Left lung (tissue), 10 donors: ENCODE data around the gene TIAL1. TPM values are rescaled to one million over a fixed set of nuclear protein-coding genes. Genes with fewer than 3 reads are reported as not detected.
A peak's percentile ranks its signal among the peaks of the same experiment; 100 is the strongest.

Experiments
- ATAC-seq: fragments of 200-7000 bp; cut with Tn5 transposase; one replicate; pipeline ENCODE4 v1.9.1; 2020; ENCODE audit warnings: moderate library complexity
- DNase-seq, 4 donors: peaks; one replicate each; pipeline ENCODE4 v3.0.0-alpha.2; 2013 to 2020
- H3K27ac ChIP-seq, 2 donors: fragments of 200-600 bp; sonication (generic) in 1 of 2; one replicate each; pipeline versions ENCODE4 v1.5.0 to v1.8.0; 2020 to 2021
- H3K27me3 ChIP-seq, 2 donors: fragments of 200-600 bp; sonication (generic) in 1 of 2; one replicate each; pipeline versions ENCODE4 v1.5.0 to v1.8.0; 2020 to 2021
- H3K36me3 ChIP-seq, 2 donors: fragments of 200-600 bp; sonication (generic) in 1 of 2; one replicate each; pipeline versions ENCODE4 v1.5.0 to v1.8.0; 2020 to 2021
- H3K4me1 ChIP-seq, 2 donors: fragments of 200-600 bp; one replicate each; pipeline ENCODE4 v1.8.0; 2021
- H3K4me3 ChIP-seq, 2 donors: fragments of 200-600 bp; sonication (generic) in 1 of 2; one replicate each; pipeline versions ENCODE4 v1.5.0 to v1.8.0; 2020 to 2021; ENCODE audit warnings: mild to moderate bottlenecking in 1 of 2
- H3K9me3 ChIP-seq, 2 donors: fragments of 200-600 bp; sonication (generic) in 1 of 2; one replicate each; pipeline versions ENCODE4 v1.5.0 to v1.8.0; 2020 to 2021
- intact Hi-C, 2 donors: fragments of 100-400 bp; cut with DNase I; formaldehyde crosslinking; loops; one replicate each; pipeline versions ENCODE4 v1.11.2 to v1.14.2; 2022
- polyA plus RNA-seq, 6 donors: library from polyadenylated mRNA; unstranded; fragments of 120-200 nt; gene quantifications; one replicate each; pipeline ENCODE4 v1.2.1, GENCODE V29; 2013; ENCODE audit not compliant: insufficient read length in 6 of 6
- total RNA-seq, 2 donors: library from RNA; stranded (reverse); fragmentation: NEBNext Ultra II Directional; extraction: Animal tissue kit (Norgen Biotek cat#: 25700); gene quantifications; one replicate each; pipeline ENCODE4 v1.2.1, GENCODE V29; 2021
- TF ChIP-seq, protein P1 (sequence below), 2 donors: fragments of 200-600 bp; sonication (generic) in 1 of 2; IDR thresholded peaks; one replicate each; pipeline versions ENCODE4 v1.5.0 to v1.8.0; 2021; ENCODE audit warnings: antibody characterized with exemption in 2 of 2
- donor health status: DM: no; HTN: yes; CAD: no.
- donor health status: DM: no; HTN: no; CAD: no.

TIAL1 gene
- total and polyA plus RNA-seq, 8 donors = 101 to 214 (median 198) TPM

DNA sequence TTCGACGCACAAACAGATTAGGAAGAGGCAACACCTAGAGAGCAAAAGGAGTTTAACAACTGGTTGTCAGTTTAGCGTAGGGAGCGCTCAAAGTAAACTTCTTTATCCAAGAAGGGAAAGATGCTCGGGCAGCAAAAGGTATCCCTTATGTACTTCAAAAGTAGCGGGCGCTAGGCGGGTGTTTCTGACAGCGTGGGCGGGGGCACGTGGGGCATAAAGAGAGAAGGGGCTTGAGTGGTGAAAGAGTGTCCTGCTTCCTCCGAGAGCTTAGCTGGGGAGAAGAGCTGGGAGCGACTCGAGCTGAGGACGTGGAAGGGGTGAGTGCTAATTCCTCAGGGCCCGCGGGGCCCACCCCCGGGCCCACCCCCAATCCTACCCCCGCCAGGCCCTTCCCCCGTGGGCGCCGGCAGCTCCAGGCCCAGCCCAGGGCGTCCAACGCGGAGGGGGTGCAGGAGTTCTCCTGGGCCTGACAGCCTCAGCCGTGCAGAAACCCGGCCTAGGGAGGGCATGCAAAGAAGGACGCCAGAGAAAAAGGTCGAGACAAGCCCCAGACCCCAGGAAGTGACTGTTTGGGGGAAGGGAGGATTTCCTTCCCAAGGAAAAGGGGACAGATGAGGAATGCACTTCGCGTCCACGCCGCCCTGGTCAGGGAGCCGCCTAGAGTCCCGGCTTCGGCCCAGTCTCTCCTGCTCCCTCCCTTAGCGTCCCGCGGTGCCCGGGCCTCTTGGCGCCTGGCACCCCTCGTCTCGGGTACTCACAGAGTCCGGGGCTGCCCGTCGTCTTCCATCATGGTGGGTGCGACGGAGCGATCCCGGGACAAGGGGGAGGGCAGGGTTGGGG is 868 bp downstream of the TIAL1 start:
- H3K4me3 ChIP-seq = peak overlapping the region; percentile 84 to 86
- TF ChIP-seq, protein P1, sequence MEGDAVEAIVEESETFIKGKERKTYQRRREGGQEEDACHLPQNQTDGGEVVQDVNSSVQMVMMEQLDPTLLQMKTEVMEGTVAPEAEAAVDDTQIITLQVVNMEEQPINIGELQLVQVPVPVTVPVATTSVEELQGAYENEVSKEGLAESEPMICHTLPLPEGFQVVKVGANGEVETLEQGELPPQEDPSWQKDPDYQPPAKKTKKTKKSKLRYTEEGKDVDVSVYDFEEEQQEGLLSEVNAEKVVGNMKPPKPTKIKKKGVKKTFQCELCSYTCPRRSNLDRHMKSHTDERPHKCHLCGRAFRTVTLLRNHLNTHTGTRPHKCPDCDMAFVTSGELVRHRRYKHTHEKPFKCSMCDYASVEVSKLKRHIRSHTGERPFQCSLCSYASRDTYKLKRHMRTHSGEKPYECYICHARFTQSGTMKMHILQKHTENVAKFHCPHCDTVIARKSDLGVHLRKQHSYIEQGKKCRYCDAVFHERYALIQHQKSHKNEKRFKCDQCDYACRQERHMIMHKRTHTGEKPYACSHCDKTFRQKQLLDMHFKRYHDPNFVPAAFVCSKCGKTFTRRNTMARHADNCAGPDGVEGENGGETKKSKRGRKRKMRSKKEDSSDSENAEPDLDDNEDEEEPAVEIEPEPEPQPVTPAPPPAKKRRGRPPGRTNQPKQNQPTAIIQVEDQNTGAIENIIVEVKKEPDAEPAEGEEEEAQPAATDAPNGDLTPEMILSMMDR (IDR thresholded peaks at IDR 0.05) = no peak
- no peaks in the 10 kb centered on the region for H3K9me3 ChIP-seq
- peak overlapping the region; percentile 98 to 99 for H3K27ac ChIP-seq
- H3K27me3 ChIP-seq = no peaks in the 10 kb centered on the region
- intact Hi-C loops = no loop called here
- peak; percentile 28 to 86 (median 58) for DNase-seq
- peaks cover 0 to 10% of the 10 kb centered on the region in 2 donors for H3K36me3 ChIP-seq
- peak; percentile 61 for ATAC-seq
- peaks cover 37 to 52% of the 10 kb centered on the region in 2 donors for H3K4me1 ChIP-seq

DNA sequence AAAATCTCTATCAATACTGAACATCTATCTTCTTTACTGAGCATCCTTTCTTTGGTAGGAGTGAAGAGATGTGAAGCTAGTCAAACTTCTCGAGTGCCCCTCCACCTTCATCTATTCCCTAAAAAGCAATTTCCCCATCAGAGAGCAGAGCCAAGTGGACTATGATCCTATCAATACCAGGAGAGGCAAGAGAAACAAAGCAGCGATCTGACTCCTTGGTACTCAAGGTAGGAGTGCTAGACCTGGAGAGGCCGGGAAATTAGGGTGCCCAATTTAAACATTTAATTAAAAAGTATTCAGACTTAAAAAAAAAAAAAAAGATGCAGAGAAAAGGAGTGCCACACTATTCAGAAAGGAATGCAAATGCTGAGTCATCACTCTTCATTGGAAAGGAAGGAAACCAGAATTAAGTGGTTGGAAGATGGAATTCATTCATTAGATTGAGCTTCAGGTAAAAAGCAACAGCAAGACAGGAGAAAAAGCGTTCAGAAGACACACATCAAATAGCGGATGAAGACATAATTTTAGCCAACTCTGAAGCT is 1.6 kb downstream of the TIAL1 start:
- no peaks in the 10 kb centered on the region for H3K27me3 ChIP-seq
- H3K27ac ChIP-seq = peak overlapping the region; percentile 98 to 99
- intact Hi-C loops = no loop called here
- peaks cover 37 to 52% of the 10 kb centered on the region in 2 donors for H3K4me1 ChIP-seq
- H3K9me3 ChIP-seq = no peaks in the 10 kb centered on the region
- ATAC-seq = no peak
- no peak for DNase-seq
- TF ChIP-seq, protein P1 (IDR thresholded peaks at IDR 0.05) = no peak
- peak overlapping the region; percentile 84 to 86 for H3K4me3 ChIP-seq
- peaks cover 0 to 17% of the 10 kb centered on the region in 2 donors for H3K36me3 ChIP-seq

DNA sequence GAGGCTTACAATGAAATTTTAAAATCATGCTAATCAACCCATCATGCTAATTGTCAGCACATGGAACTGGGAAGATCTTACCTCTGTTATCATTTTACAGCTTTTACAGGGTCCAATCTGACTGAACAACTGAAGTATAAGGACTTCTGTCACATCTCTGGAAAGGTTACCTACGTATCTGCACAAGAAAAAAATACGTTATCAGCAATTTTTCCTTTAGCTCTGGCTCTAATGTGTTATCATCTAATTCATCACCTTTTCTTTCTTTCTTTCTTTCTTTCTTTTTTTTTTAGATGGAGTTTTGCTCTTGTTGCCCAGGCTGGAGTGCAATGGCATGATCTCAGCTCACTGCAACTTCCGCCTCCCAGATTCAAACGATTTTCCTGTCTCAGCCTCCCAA is 8.7 kb downstream of the TIAL1 start:
- TF ChIP-seq, protein P1 (IDR thresholded peaks at IDR 0.05) = no peak
- Histone ChIP-seq H3K36me3 (peaks cover 0 to 68% of the 10 kb centered on the region in 2 donors), H3K27me3 (no peaks in the 10 kb centered on the region), H3K4me1 (peaks cover 16 to 18% of the 10 kb centered on the region in 2 donors), H3K4me3 (no peak overlapping the region), H3K9me3 (no peaks in the 10 kb centered on the region), H3K27ac (no peak overlapping the region)
- DNase-seq = no peak
- ATAC-seq = no peak
- intact Hi-C loops = no loop called here

GRCh38 chr10:119578355-119578754 is 18.4 kb downstream of the TIAL1 start:
- H3K4me3 ChIP-seq = no peak overlapping the region
- H3K9me3 ChIP-seq = no peaks in the 10 kb centered on the region
- ATAC-seq (no peak), DNase-seq (no peak)
- H3K27ac ChIP-seq = no peak overlapping the region
- H3K27me3 ChIP-seq = no peaks in the 10 kb centered on the region
- peaks cover 0 to 92% of the 10 kb centered on the region in 2 donors for H3K36me3 ChIP-seq
- H3K4me1 ChIP-seq = no peaks in the 10 kb centered on the region
- TF ChIP-seq, protein P1 (IDR thresholded peaks at IDR 0.05) = no peak
- intact Hi-C loops = no loop called here

DNA sequence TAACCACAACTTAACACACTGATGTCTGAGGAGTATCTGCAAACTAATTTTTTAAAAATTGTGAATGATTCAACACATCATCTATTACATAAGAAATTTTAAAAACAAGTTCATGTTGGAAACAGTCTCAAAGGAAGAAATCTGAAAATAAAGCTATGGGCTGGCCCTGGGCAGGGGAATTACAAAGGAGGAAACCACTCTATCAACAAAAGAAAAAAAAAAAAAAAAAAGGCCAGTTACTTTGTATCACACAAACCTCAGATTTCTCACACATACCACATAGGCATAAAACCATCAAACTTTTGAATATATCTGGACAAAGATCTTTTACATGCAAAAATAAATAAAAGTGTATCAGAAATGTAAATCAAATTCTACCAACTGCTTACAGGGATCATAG is 20.8 kb downstream of the TIAL1 start:
- Histone ChIP-seq H3K27ac (no peak overlapping the region), H3K4me1 (no peaks in the 10 kb centered on the region), H3K9me3 (no peaks in the 10 kb centered on the region), H3K27me3 (no peaks in the 10 kb centered on the region), H3K4me3 (no peak overlapping the region), H3K36me3 (peaks cover 0 to 89% of the 10 kb centered on the region in 2 donors)
- ATAC-seq = no peak
- intact Hi-C loops = no loop called here
- DNase-seq = no peak
- TF ChIP-seq, protein P1 (IDR thresholded peaks at IDR 0.05) = no peak
